HT-29 (cell line): ENCODE results near the gene DAGLA. TPM values are rescaled to one million over a fixed set of nuclear protein-coding genes. Genes with fewer than 3 reads are reported as not detected.

ENCODE experiments used
- DNase-seq: peaks from one replicate; pipeline ENCODE4 v3.0.0-alpha.2; 2015; ENCODE audit warnings: low spot score
- total RNA-seq: library from RNA; depleted of rRNA; stranded (reverse); fragments of >200 nt; shearing (Covaris generic); gene quantifications from 2 replicates; pipeline ENCODE4 v1.2.3, GENCODE V29; 2014

The DAGLA gene
- total RNA-seq, 1 experiment from 2014 or later: 9.7 TPM

DNA sequence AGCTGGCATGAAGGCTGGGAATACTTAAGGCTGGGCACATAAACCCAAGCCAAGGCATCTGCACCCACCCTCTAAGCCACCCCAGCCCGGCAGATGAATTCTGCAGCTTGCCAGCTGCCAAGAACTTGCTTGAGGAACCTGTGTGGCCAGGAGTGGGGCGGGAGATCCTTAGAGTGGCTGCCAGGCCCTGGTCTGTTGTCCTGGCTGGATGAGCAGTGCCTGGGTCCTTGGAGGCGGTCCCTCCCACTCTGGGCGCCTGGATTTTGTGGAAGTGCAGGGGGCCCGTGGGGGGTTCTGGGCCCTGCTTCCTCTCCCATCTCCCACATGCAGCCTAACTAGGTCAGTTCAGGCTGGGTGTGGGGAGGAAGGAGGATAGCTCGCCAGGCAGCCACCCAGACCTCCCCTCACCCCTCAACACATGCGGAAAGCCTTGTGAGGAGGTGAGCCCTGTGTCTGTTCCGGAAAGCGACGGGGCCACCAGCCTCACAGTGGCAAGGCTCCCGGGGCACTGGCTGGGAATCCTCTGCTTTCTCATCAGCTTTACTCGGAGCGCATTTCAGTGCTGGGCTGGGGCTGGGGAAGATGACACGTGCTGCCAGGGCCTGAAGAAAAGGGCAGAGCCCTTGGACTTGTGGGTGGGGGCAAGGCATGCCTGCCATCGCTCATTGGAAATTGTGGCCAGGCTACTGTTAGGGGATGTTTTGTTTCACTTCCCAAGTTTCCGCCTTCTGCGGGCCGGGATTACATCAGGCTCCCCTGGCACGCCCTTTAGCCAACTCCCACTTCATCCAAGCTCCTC, 8.4 kb downstream of the DAGLA start:
- peak; percentile 50 for DNase-seq

GRCh38 chr11:61689164-61689496, 8.9 kb downstream of the DAGLA start:
- no peak for DNase-seq

- DNase-seq: no peak
Observed at GRCh38 chr11:61690706-61691379, 10.7 kb downstream of the DAGLA start.

DNA sequence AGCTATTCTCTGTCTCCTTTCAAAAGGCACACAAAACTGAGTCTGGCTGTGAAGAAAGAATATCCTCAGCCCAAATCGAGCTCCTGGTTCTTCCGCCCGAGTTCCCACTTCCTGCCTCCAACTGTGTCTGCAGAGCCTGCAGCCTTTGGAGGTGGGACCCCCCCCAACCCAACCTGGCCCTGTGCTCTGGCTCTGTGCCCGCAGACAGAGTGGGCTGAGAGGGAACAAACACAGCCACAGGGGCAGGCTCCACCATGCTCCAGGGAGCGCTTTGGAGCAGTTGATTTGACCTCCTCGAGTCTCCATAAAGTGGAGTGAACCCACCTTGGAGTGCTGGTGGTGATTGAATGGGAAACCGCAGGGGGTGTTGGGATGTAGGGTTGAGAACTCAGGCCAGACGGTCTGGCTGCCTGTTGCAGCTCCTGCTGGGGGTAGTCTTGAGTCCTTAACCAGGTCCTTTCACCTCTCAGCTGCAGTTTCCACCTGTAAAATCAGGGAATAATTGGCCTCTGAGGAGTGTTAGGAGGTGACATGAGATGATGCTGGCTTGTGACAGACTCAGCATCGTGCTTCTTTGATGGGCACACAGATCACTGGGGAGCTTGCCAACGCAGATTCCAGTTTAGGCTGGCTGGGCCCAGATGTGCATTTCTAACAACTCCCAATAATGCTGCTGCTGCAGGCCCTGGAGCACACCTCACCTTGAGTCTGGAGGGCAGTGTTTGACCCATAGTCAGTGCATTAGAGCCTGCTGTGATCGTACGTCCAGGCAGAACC, 11.4 kb downstream of the DAGLA start:
- DNase-seq: no peak

DNA sequence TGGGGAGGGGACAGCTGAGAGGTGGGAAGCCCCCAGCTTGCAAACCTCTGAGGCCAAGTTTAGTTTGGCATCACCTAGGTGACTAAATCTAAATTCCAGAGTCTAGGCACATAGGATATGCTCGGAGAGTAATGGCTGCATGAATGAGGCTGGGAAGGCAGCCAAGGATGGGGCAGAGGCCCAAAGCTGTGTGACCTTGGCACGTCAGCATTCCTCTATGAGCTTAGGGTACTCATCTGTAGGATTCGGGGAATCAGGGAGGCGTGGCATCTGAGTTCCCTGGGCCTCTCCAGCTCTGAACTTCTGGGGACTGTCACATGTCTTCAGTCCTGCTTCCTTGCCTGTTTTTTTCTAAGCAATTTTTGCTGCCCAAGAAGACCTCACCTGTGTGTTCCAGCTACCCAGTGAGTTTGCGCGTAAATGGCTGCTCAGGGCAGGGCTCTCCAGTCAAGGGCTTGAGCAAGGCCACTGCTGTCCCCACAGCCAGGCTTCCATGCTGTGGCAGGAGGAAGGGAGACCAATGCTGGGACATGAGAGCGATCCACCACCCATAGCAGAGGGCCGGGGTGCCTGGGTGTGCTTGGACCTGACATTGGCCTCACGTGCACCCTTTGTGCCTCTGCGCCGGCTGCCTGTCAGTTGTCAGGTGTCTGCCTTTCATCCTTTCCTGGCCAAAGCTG, 13.9 kb downstream of the DAGLA start:
- no peak for DNase-seq

GRCh38 chr11:61694602-61694939, 14.4 kb downstream of the DAGLA start:
- DNase-seq: no peak

- DNase-seq: peak; percentile 76
Observed at GRCh38 chr11:61694946-61695706, 14.9 kb downstream of the DAGLA start.

DNA sequence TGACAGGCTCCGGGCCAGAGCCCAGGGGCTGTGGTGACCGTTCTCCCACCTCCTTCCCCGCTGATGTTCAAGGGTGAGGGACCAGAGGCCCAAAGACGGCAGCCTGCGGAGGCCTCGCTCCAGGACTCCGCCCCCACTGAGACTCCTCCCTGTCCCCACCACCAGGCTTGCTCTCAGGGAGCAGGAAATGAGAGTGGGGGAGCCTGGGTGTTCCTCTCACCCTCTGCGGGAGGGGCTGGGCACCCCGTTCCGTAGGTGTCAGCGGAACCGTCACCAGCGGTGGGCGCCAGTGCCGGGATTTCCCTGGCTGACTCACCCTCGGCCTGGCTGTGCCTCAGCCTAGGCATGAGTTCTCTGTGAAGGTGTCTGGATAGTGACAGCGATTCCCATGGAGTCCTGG, 15.7 kb downstream of the DAGLA start:
- DNase-seq: peak; percentile 85

DNA sequence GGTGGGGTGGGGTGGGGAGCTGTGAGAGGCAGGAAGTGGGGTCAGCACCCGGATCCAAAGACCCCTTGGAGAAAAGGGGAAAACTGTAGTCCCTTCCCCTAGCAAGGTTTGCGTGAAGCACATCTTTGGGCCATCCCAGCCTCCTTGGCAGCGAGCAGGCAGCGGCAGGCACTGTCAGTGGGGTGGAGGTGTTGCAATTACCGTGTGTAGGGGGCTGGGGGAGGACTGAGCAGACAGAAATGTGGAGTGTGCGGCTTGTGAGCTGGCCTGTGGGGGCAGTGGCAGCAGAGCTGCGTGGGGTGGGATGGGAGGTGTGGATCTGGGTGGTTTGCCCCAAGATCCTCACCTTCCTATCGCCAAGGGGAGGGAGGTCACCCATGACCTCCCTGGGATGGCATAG, 16.4 kb downstream of the DAGLA start:
- no peak for DNase-seq

GRCh38 chr11:61697078-61697502, 16.9 kb downstream of the DAGLA start:
- peak; percentile 73 for DNase-seq

GRCh38 chr11:61697764-61698163, 17.6 kb downstream of the DAGLA start:
- DNase-seq: no peak

- no peak for DNase-seq
Observed at GRCh38 chr11:61698173-61698948, 18.2 kb downstream of the DAGLA start.

DNA sequence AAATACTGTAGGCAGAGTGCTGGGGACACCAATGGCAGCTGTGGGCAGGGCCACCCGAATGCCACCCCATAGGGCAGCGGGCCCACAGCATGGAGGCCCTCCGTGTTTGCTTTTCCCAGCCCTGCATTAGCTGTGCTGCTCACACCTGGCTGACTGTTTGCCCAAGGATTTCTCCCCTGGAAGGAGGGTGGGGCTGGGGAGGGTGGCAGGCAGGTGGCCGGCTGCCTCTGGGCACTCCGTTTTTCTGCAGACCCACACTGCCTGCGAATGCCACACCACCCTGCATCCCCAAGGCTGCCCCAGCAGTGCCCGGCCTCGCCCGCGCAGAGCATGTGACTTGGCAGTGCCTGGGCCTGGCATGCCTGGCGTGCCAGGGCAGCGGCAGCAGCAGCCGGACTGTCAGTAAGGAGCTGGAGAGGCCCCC, 19.6 kb downstream of the DAGLA start:
- DNase-seq: peak; percentile 87

GRCh38 chr11:61700212-61700611, 20.0 kb downstream of the DAGLA start:
- peak; percentile 97 for DNase-seq

DNA sequence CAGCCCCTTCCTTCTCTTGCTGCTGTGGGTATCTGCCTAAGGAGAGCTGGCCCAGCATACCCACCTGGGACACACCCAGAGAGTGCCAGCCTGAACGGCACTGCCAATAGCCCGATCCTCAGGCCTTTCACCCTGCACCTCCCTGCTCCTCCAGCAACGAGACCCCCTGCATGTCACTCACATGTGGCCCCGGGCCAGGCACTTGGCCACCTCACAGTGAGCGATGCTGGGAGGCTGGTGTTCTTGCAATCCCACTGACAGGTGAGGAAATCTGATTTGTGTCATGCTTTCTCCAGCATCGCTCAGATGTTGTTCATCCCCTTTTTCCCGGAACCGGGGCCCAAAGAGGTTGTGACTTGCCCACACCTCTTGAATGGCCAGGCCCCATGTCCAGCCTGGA, 20.5 kb downstream of the DAGLA start:
- no peak for DNase-seq

- DNase-seq: peak; percentile 83
Observed at GRCh38 chr11:61701242-61701886, 21.2 kb downstream of the DAGLA start.

DNA sequence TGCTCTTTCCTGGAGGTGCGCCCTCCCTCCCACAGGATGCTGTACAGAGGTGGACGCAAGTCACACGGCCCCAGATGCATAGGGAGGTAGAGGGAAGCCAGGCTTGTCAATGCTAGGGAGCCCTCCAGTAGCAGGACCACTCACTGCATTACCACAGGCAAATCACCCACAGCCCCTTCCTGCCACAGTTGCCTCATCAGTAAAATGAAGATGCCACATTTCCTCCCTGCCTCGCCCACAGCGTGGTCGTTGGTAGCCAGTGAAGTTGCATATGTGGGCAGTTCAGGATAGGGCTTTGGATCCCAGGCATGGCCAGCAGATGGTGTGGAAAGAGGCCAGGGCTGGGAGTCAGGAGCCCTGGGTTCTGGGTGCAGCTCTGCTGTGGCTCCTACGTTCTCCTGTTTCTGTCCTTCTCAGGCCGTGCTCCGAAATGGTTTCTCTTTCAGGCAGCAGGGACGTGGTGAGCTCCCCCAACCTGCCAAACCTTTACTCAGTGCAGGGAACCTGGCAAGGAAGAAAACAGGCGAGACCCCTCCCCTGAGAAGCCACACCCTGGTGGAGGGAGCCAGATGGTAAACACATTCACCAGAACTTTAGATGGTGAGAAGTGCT, 22.6 kb downstream of the DAGLA start:
- no peak for DNase-seq

GRCh38 chr11:61704838-61705237, 24.6 kb downstream of the DAGLA start:
- DNase-seq: no peak
